PC-3 (cell line): ENCODE data around the gene LRFN4. TPM values are rescaled to one million over a fixed set of nuclear protein-coding genes. Genes with fewer than 3 reads are reported as not detected.

Source experiments
- ATAC-seq: fragments of 200-7000 bp; cut with Tn5 transposase; 2 replicates; pipeline ENCODE4 v1.9.1; 2020; ENCODE audit warnings: mild to moderate bottlenecking, moderate library complexity
- BruUV-seq: library from RNA; stranded (reverse); fragments of 400-500 nt; replicated peaks from 2 replicates; lab custom pipeline; 2021; lab: Mats Ljungman, UMichigan
- CTCF ChIA-PET: fragments of 300-600 bp; sonication (Branson Sonifier 250); formaldehyde crosslinking; loops from one replicate; lab custom pipeline; 2022; ENCODE audit warnings: antibody characterized with exemption; lab: Charles Lee
- POLR2A ChIA-PET: fragments of 300-600 bp; sonication (Branson Sonifier 250); formaldehyde crosslinking; loops from one replicate; lab custom pipeline; 2022; ENCODE audit warnings: antibody characterized with exemption; ENCODE audit not compliant: unreplicated experiment; lab: Charles Lee
- DNase-seq: peaks from one replicate; pipeline ENCODE4 v3.0.0-alpha.2; 2015
- H2AFZ ChIP-seq: fragments of 300-600 bp; sonication (generic); 2 replicates; pipeline ENCODE4 v1.6.0; 2016; ENCODE audit warnings: antibody characterized with exemption, low read length
- H3F3A ChIP-seq: fragments of 300-600 bp; sonication (generic); one replicate; pipeline ENCODE4 v1.6.0; 2017; ENCODE audit warnings: antibody characterized with exemption, low read length, control low read depth, mild to moderate bottlenecking; ENCODE audit not compliant: unreplicated experiment
- H3K27ac ChIP-seq: fragments of 300-600 bp; sonication (generic); 2 replicates; pipeline ENCODE4 v1.5.1; 2016; ENCODE audit warnings: mild to moderate bottlenecking, low read length
- H3K27me3 ChIP-seq: fragments of 300-600 bp; sonication (generic); 2 replicates; pipeline ENCODE4 v1.6.1; 2016; ENCODE audit warnings: low read length, mixed read lengths
- H3K36me3 ChIP-seq: fragments of 300-600 bp; sonication (generic); 2 replicates; pipeline ENCODE4 v1.6.1; 2016; ENCODE audit warnings: low read depth, mixed run types, low read length, mixed read lengths
- H3K4me1 ChIP-seq: fragments of 300-600 bp; sonication (generic); 2 replicates; pipeline ENCODE4 v1.5.1; 2016; ENCODE audit warnings: low read length; ENCODE audit not compliant: insufficient read depth
- H3K4me2 ChIP-seq: fragments of 300-600 bp; sonication (generic); 2 replicates; pipeline ENCODE4 v1.6.0; 2016; ENCODE audit warnings: low read length
- H3K4me3 ChIP-seq: fragments of 300-600 bp; sonication (generic); 2 replicates; pipeline ENCODE4 v1.5.1; 2016; ENCODE audit warnings: mild to moderate bottlenecking, low read length, mixed read lengths
- H3K79me2 ChIP-seq: fragments of 300-600 bp; sonication (generic); 2 replicates; pipeline ENCODE4 v1.6.1; 2017; ENCODE audit warnings: low read length, mixed read lengths
- H3K9ac ChIP-seq: fragments of 300-600 bp; sonication (generic); 2 replicates; pipeline ENCODE4 v1.6.0; 2016; ENCODE audit warnings: mild to moderate bottlenecking, low read length
- H3K9me2 ChIP-seq: fragments of 300-600 bp; sonication (generic); replicated peaks from 2 replicates; pipeline ENCODE4 v1.6.1; 2016; ENCODE audit warnings: mixed run types, low read length, mixed read lengths
- H3K9me3 ChIP-seq: fragments of 300-600 bp; sonication (generic); 2 replicates; pipeline ENCODE4 v1.6.1; 2016; ENCODE audit warnings: low read length, mixed read lengths
- H4K20me1 ChIP-seq: fragments of 300-600 bp; sonication (generic); 2 replicates; pipeline ENCODE4 v1.6.1; 2016; ENCODE audit warnings: low read length, mixed read lengths
- EZH2 ChIP-seq: fragments of 300-600 bp; sonication (generic); IDR thresholded peaks from one replicate; pipeline ENCODE4 v1.6.1; 2017; ENCODE audit warnings: antibody characterized with exemption, mild to moderate bottlenecking, low read length; ENCODE audit not compliant: unreplicated experiment
- EZH2phosphoT487 ChIP-seq: fragments of 300-600 bp; sonication (generic); IDR thresholded peaks from 2 replicates; pipeline ENCODE4 v1.6.1; 2018; ENCODE audit warnings: mild to moderate bottlenecking, antibody characterized with exemption, low read length, borderline replicate concordance
- intact Hi-C: fragments of 100-400 bp; cut with micrococcal nuclease; formaldehyde crosslinking; loops from 2 replicates; pipeline ENCODE4 v1.9.0; 2023
- total RNA-seq: library from RNA; depleted of rRNA; stranded (reverse); fragments of >200 nt; gene quantifications from 2 replicates; pipeline ENCODE4 v1.2.3, GENCODE V29; 2014
- TF ChIP-seq, protein P1 (sequence below): fragments of 300-600 bp; sonication (generic); conservative IDR thresholded peaks from 2 replicates; pipeline ENCODE4 v1.5.1; 2017; ENCODE audit warnings: antibody characterized with exemption, low read depth, mild to moderate bottlenecking, low read length

LRFN4 gene
- total RNA-seq, 1 experiment from 2014 or later: 64.4 TPM

DNA sequence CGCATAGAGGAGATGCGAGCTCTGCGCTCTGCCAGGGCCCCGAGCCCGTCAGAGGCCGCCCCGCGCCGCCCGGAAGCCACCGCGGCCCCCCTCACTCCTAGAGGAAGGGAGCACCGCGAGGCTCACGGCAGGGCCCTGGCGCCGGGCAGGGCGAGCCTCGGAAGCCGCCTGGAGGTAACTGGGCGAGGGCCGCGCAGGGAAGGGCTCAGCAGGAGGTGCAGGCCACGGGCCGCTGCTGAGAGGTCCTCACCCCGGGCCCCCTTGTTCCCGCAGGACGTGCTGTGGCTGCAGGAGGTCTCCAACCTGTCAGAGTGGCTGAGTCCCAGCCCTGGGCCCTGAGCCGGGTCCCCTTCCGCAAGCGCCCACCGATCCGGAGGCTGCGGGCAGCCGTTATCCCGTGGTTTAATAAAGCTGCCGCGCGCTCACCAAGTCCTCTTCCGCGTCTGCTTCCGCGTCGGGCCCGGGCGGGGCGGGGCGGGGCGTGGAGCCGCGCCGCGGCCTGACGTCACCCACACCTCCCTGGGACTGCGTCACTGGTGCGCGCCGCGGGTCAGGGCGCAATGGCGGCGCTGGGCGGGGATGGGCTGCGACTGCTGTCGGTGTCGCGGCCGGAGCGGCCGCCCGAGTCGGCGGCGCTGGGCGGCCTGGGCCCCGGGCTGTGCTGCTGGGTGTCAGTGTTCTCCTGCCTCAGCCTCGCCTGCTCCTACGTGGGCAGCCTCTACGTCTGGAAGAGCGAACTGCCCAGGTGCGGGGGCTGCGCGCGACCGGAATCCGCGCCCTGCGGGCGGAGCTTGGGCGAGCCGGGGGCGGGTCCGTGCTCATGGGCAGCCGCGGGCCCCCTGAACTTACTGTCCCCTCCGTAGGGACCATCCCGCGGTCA, 13.7 kb upstream of the LRFN4 start, which contains the start of gene RCE1:
Gene RCE1 (plus strand): TSS at position 546 of the 880 bp plus-strand sequence. CDS start 15 bp downstream, at position 561.
- Histone ChIP-seq H3K79me2 (peaks cover 45% of the 10 kb centered on the region), H3K9me3 (no peaks in the 10 kb centered on the region), H4K20me1 (no peaks in the 10 kb centered on the region), H2AFZ (peak within 1 kb of the TSS; percentile 77), H3K4me2 (peak within 1 kb of the TSS; percentile 92), H3K9ac (peak within 1 kb of the TSS; percentile 99), H3K27me3 (no peaks in the 10 kb centered on the region), H3K4me1 (peaks cover 35% of the 10 kb centered on the region), H3K4me3 (peak within 1 kb of the TSS; percentile 96), H3F3A (no peaks in the 10 kb centered on the region), H3K36me3 (peaks cover 27% of the 10 kb centered on the region), H3K27ac (peak within 1 kb of the TSS; percentile 87), H3K9me2 (no peaks in the 10 kb centered on the region)
- intact Hi-C loops: no loop called here
- CTCF ChIA-PET: no interaction called here
- no TSS peak for BruUV-seq
- POLR2A ChIA-PET: interaction anchor here (0.5 to 0.6 kb wide), 3 partner anchors 13 to 498 kb away, joined by 3 to 4 read pairs (median 3); no protein-coding TSS in a partner anchor
- peak; percentile 95 for DNase-seq
- ATAC-seq: peak; percentile 79
- TF ChIP-seq, protein P1, sequence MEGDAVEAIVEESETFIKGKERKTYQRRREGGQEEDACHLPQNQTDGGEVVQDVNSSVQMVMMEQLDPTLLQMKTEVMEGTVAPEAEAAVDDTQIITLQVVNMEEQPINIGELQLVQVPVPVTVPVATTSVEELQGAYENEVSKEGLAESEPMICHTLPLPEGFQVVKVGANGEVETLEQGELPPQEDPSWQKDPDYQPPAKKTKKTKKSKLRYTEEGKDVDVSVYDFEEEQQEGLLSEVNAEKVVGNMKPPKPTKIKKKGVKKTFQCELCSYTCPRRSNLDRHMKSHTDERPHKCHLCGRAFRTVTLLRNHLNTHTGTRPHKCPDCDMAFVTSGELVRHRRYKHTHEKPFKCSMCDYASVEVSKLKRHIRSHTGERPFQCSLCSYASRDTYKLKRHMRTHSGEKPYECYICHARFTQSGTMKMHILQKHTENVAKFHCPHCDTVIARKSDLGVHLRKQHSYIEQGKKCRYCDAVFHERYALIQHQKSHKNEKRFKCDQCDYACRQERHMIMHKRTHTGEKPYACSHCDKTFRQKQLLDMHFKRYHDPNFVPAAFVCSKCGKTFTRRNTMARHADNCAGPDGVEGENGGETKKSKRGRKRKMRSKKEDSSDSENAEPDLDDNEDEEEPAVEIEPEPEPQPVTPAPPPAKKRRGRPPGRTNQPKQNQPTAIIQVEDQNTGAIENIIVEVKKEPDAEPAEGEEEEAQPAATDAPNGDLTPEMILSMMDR: no peak
- TF ChIP-seq EZH2 (no peak), EZH2phosphoT487 (no peak)

DNA sequence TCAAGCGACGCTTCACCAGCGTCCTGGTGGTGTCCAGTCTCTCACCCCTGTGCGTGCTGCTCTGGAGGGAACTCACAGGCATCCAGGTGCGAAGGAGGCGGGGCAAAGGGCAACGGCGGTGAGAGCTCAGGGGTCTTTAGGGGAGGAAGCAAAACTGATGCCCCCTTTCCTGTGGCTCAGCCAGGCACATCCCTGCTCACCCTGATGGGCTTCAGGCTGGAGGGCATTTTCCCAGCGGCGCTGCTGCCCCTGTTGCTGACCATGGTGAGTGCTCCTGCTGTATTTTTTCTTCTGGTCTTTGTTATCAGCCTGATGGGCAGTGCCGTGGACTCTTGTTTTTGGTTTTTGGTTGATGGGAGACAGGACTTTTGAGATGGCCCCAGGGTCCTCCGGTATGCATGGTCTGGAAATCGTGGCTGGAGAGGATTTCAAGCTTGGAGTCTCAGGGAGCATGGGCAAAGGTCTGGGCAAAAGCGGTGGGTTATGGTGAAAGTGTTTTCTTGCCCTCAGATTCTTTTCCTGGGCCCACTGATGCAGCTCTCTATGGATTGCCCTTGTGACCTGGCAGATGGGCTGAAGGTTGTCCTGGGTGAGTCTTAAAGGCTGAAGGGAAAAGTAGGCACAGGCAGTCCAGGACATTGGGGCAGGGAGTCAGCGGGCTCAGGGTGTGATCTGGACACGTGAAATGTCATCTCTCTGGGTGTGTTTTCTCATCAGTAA, 12.9 kb upstream of the LRFN4 start:
- intact Hi-C loops: no loop called here
- Histone ChIP-seq H3K4me1 (peaks cover 35% of the 10 kb centered on the region), H3K36me3 (peaks cover 28% of the 10 kb centered on the region), H2AFZ (peak overlapping the region; percentile 77), H3K79me2 (peaks cover 45% of the 10 kb centered on the region), H3K27me3 (no peaks in the 10 kb centered on the region), H3K9me2 (no peaks in the 10 kb centered on the region), H3K9me3 (no peaks in the 10 kb centered on the region), H3K27ac (peak overlapping the region; percentile 87), H3K9ac (peak overlapping the region; percentile 99), H3F3A (no peaks in the 10 kb centered on the region), H3K4me2 (peak overlapping the region; percentile 92), H4K20me1 (no peaks in the 10 kb centered on the region), H3K4me3 (peak overlapping the region; percentile 96)
- TSS peak; percentile 53 for BruUV-seq
- POLR2A ChIA-PET: interaction anchor here (0.5 kb wide), 2 partner anchors 12 to 17 kb away, joined by 3 read pairs; no protein-coding TSS in a partner anchor
- CTCF ChIA-PET: no interaction called here
- DNase-seq: no peak
- peak; percentile 0; the same call in 1 of the 2 replicates for ATAC-seq
- TF ChIP-seq, protein P1: no peak
- TF ChIP-seq EZH2phosphoT487 (no peak), EZH2 (no peak)
